Right lobe of liver (tissue), 6 donors: ENCODE measurements around the gene TCERG1. TPM values are rescaled to one million over a fixed set of nuclear protein-coding genes. Genes with fewer than 3 reads are reported as not detected.

Experiments
- ATAC-seq, 4 donors: fragments of 200-7000 bp; cut with Tn5 transposase; one replicate each; pipeline ENCODE4 v1.9.1; 2020; ENCODE audit warnings: mild to moderate bottlenecking in 4 of 4, moderate library complexity in 4 of 4
- DNase-seq, 3 donors: peaks; one replicate each; pipeline ENCODE4 v3.0.0-alpha.2; 2020
- H3K27ac ChIP-seq, 3 donors: fragments of 200-600 bp; one replicate each; pipeline ENCODE4 v1.8.0; 2022
- H3K27me3 ChIP-seq, 2 donors: fragments of 200-600 bp; one replicate each; pipeline ENCODE4 v1.8.0; 2022
- H3K36me3 ChIP-seq, 4 donors: fragments of 200-600 bp; sonication (generic) in 1 of 4; one replicate each; pipeline versions ENCODE4 v1.5.1 to v1.8.0; 2017 to 2022; ENCODE audit warnings: control low read depth in 1 of 4
- H3K4me1 ChIP-seq, 4 donors: fragments of 200-600 bp; sonication (generic) in 1 of 4; one replicate each; pipeline versions ENCODE4 v1.5.1 to v1.8.0; 2017 to 2022; ENCODE audit warnings: control low read depth in 1 of 4
- H3K4me3 ChIP-seq, 3 donors: fragments of 200-600 bp; one replicate each; pipeline ENCODE4 v1.8.0; 2022
- H3K9me3 ChIP-seq, 4 donors: fragments of 200-600 bp; sonication (generic) in 1 of 4; one replicate each; pipeline versions ENCODE4 v1.5.1 to v1.8.0; 2017 to 2022; ENCODE audit warnings: control low read depth in 1 of 4
- POLR2A ChIP-seq: fragments of 450-650 bp; IDR thresholded peaks from one replicate; pipeline ENCODE4 v1.6.1; 2017; ENCODE audit warnings: antibody characterized with exemption, mild to moderate bottlenecking
- WGBS: methylation state at CpG from one replicate; pipeline ENCODE4 v1.1.6; 2018; ENCODE audit warnings: low coverage, low lambda C conversion rate; ENCODE audit not compliant: insufficient coverage; ENCODE audit errors: missing lambda C conversion rate; 5-methylcytosine and 5-hydroxymethylcytosine counted together
- intact Hi-C, 2 donors: fragments of 100-400 bp; cut with DNase I; formaldehyde crosslinking; loops; one replicate each; pipeline versions ENCODE4 v1.11.2 to v1.14.1; 2022
- total RNA-seq, 6 experiments: library from RNA; depleted of rRNA in 2 of 6; stranded (reverse); fragments of >200 nt in 2 of 6; fragmentation: NEBNext Ultra II Directional in 3 of 6; extraction: Animal tissue kit (Norgen Biotek cat#: 25700) in 3 of 6; gene quantifications; one replicate each; pipeline versions ENCODE4 v1.1.0 to v1.2.4, GENCODE V29; 2016 to 2023
- TF ChIP-seq, protein P1 (sequence below), 4 donors: fragments of 200-600 bp in 3 of 4; fragments of 450-650 bp in 1 of 4; IDR thresholded peaks; one replicate each; pipeline versions ENCODE4 v1.5.1 to v1.8.0; 2016 to 2022; ENCODE audit warnings: antibody characterized with exemption in 4 of 4, mild to moderate bottlenecking in 2 of 4
- donor health status: DM: no; HTN: yes; CAD: no.
- donor health status: DM: no; HTN: no; CAD: no.
- donor health status: DM: no; HTN: no; CAD: no.
- donor health status: DM: no; HTN: yes; CAD: no.
- donor health status: DM: no; HTN: yes; CAD: no.

The TCERG1 gene
- total RNA-seq, 6 experiments from 2014 or later, result 9.7 to 27.4 (median 18.4) TPM

DNA sequence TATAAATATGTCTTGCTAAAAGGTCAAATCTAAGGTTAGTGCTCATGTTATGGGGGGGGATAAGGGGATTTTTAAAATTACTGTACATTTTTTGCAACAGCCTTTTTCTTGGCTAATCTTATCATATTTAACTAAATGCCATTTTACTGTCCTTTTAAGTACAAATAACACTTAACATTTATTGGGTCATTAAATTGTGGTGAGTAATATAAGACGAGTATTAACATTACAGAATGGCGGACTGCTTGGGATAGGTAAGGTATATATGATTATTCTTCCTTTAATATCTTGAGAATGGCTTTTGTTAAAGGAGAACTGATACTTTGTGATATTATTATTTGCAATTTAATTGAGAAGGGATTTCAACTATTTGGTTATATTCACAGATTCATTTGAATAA is 35.6 kb downstream of the TCERG1 start:
- intact Hi-C loops, result no loop called here
- TF ChIP-seq POLR2A, result no peak
- TF ChIP-seq, protein P1, sequence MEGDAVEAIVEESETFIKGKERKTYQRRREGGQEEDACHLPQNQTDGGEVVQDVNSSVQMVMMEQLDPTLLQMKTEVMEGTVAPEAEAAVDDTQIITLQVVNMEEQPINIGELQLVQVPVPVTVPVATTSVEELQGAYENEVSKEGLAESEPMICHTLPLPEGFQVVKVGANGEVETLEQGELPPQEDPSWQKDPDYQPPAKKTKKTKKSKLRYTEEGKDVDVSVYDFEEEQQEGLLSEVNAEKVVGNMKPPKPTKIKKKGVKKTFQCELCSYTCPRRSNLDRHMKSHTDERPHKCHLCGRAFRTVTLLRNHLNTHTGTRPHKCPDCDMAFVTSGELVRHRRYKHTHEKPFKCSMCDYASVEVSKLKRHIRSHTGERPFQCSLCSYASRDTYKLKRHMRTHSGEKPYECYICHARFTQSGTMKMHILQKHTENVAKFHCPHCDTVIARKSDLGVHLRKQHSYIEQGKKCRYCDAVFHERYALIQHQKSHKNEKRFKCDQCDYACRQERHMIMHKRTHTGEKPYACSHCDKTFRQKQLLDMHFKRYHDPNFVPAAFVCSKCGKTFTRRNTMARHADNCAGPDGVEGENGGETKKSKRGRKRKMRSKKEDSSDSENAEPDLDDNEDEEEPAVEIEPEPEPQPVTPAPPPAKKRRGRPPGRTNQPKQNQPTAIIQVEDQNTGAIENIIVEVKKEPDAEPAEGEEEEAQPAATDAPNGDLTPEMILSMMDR (IDR thresholded peaks at IDR 0.05), result no peak
- Histone ChIP-seq H3K27me3 (no peaks in the 10 kb centered on the region), H3K4me1 (no peaks in the 10 kb centered on the region), H3K4me3 (no peak overlapping the region), H3K27ac (no peak overlapping the region), H3K9me3 (no peaks in the 10 kb centered on the region), H3K36me3 (peaks cover 3 to 53% (median 15%) of the 10 kb centered on the region in 4 donors)
- 92% methylated on average over 2 of the region's 2 CpGs for WGBS
- DNase-seq, result no peak
- ATAC-seq, result no peak

DNA sequence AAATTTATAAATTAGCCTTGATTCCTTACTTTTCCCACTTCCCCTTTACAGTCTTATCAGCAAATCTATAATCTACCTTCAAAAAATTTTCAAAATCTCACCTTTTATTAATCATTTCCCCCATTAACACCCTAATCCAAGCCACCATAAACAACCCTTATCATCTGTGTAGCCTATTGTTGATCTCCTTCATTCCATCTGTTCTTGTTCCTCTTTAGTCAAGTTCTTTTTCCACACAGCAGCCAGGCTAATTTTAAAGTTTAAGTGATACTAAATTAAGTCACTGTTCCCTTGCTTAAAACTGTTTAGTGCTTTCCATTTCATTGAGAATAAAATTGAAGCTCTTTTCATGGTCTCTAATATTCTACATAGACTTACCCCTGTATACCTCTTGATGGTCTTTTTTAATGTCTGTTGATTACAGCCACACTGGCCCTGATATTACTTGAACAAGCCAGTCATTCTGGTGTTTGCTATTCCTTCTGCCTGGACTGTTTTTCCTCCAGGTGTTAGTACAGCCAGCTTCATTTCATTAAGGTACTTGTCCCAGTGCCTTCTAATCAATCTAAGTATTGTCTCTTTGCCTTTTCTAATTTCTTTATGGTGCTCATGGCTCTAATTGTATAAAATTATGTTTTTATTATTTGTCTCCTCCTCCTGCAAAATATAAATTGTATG is 37.7 kb downstream of the TCERG1 start:
- Histone ChIP-seq H3K36me3 (peaks cover 3 to 42% (median 13%) of the 10 kb centered on the region in 4 donors), H3K27ac (no peak overlapping the region), H3K4me1 (no peaks in the 10 kb centered on the region), H3K27me3 (no peaks in the 10 kb centered on the region), H3K4me3 (no peak overlapping the region), H3K9me3 (no peaks in the 10 kb centered on the region)
- TF ChIP-seq POLR2A, result no peak
- TF ChIP-seq, protein P1 (IDR thresholded peaks at IDR 0.05), result no peak
- intact Hi-C loops, result no loop called here
- DNase-seq, result no peak
- no peak for ATAC-seq

DNA sequence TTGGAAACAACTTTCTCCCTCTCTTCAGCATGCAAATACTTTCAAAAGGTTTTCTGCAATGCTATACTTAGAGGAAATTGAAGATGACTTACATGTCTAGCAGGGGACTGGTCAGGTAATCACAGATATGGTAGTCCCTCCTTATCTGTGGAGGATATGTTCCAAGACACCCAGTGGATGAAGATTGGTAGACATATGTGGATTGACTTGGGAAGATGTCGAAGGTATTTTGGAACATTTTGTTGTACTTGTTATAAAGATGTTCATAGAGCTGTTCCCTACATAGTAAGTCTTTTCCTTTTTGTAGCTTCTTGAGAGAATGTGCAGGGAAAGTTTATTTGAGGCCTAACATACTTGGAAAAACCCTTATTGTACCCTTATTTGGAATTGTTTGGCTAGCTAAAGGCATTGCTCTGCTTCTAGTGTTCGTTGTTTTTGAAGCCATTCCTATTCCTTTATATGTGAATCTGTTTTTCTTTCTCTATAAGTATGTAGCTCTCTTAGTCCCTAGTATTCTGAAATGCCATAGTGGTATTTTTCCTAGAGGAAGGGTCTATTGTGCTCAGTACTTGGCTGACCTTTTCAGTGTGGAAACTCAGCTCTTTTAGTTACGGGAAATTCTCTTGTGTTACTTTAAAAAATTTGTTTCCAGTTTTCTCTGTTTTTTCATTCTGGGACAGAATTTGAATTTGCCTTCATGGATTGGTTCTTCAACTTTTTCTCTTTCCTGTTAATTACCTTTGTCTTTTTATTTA is 43.1 kb downstream of the TCERG1 start:
- Histone ChIP-seq H3K27me3 (no peaks in the 10 kb centered on the region), H3K4me1 (no peaks in the 10 kb centered on the region), H3K4me3 (no peak overlapping the region), H3K27ac (no peak overlapping the region), H3K9me3 (no peaks in the 10 kb centered on the region), H3K36me3 (peaks cover 0 to 16% (median 2%) of the 10 kb centered on the region in 4 donors)
- intact Hi-C loops, result no loop called here
- TF ChIP-seq, protein P1 (IDR thresholded peaks at IDR 0.05), result no peak
- no peak for TF ChIP-seq POLR2A
- ATAC-seq (no peak), DNase-seq (no peak)
- WGBS, result 79% methylated on average over 3 of the region's 3 CpGs

DNA sequence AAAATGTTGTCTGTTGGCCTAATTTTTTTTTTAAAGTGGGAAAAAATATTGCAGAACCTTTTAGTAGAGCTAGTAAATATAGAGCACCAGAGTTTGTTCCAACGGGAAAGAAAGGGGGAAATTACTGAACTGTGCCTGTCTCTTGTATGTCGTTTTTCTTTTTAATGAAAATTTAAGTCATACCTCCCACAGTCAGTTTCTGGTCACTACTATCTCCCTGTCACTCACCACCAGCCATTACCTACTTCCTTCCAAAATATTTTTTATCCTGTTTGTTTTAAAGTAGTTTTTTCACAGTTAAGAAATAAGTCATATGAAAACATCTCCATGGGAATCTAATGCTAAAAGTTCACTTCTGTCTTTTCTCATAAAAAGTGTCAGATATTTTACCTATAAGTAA is 47.5 kb downstream of the TCERG1 start:
- ATAC-seq (no peak), DNase-seq (no peak)
- intact Hi-C loops, result no loop called here
- TF ChIP-seq POLR2A, result no peak
- TF ChIP-seq, protein P1 (IDR thresholded peaks at IDR 0.05), result no peak
- H3K27me3 ChIP-seq, result no peaks in the 10 kb centered on the region
- peaks cover 0 to 4% (median 0%) of the 10 kb centered on the region in 4 donors for H3K36me3 ChIP-seq
- no peak overlapping the region for H3K27ac ChIP-seq
- no peaks in the 10 kb centered on the region for H3K9me3 ChIP-seq
- no peak overlapping the region for H3K4me3 ChIP-seq
- H3K4me1 ChIP-seq, result no peaks in the 10 kb centered on the region
- WGBS, result 57% methylated on average over 2 of the region's 2 CpGs
